Bronchial epithelial cell (primary cell): ENCODE measurements around the gene JADE2. TPM values are rescaled to one million over a fixed set of nuclear protein-coding genes. Genes with fewer than 3 reads are reported as not detected.

ENCODE experiments used
- DNase-seq: peaks from one replicate; pipeline ENCODE4 v3.0.0-alpha.2; 2010; ENCODE audit warnings: low read depth
- FAIRE-seq: peaks from 2 replicates; lab custom pipeline; 2011; peaks lifted over from hg19 to GRCh38; lab: Jason Lieb, UNC
- H3K27me3 ChIP-seq: 2 replicates; pipeline ENCODE4 v1.5.1; 2011; ENCODE audit warnings: low read length; ENCODE audit not compliant: control insufficient read depth, insufficient read depth
- H3K36me3 ChIP-seq: 2 replicates; pipeline ENCODE4 v1.5.1; 2011; ENCODE audit warnings: low read length; ENCODE audit not compliant: control insufficient read depth, insufficient read depth
- H3K4me3 ChIP-seq: 2 replicates; pipeline ENCODE4 v1.5.1; 2011; ENCODE audit warnings: mild to moderate bottlenecking, low read depth, low read length, control low read depth
- CTCF ChIP-seq: IDR thresholded peaks from 2 replicates; pipeline ENCODE4 v1.5.1; 2011; ENCODE audit warnings: mild to moderate bottlenecking, moderate library complexity, low read length, control low read depth, inconsistent platforms; ENCODE audit not compliant: insufficient read depth, severe bottlenecking
- total RNA-seq: library from RNA; depleted of rRNA; stranded (reverse); fragments of >200 nt; gene quantifications from 2 replicates; pipeline ENCODE4 v1.2.1, GENCODE V29; 2014

Gene JADE2
- total RNA-seq, 1 donor from 2014 or later: 17.1 TPM

- DNase-seq (no peak), FAIRE-seq (no peak)
- TF ChIP-seq CTCF: no peak
- Histone ChIP-seq H3K27me3 (no peaks in the 10 kb centered on the region), H3K36me3 (peaks cover 38% of the 10 kb centered on the region), H3K4me3 (no peak overlapping the region)
Measured at GRCh38 chr5:134576386-134577021, 51.0 kb downstream of the JADE2 start.

GRCh38 chr5:134577022-134577795 lies 51.7 kb downstream of the JADE2 start:
- H3K4me3 ChIP-seq: no peak overlapping the region
- FAIRE-seq (no peak), DNase-seq (peak; percentile 56)
- no peaks in the 10 kb centered on the region for H3K27me3 ChIP-seq
- no peak for TF ChIP-seq CTCF
- H3K36me3 ChIP-seq: peaks cover 32% of the 10 kb centered on the region

- Histone ChIP-seq H3K27me3 (no peaks in the 10 kb centered on the region), H3K4me3 (no peak overlapping the region), H3K36me3 (peaks cover 25% of the 10 kb centered on the region)
- FAIRE-seq: no peak
- peak; percentile 54 for DNase-seq
- TF ChIP-seq CTCF: peak; percentile 89
Measured at GRCh38 chr5:134577796-134578577, 52.5 kb downstream of the JADE2 start.

GRCh38 chr5:134578578-134579283 lies 53.3 kb downstream of the JADE2 start:
- DNase-seq (no peak), FAIRE-seq (no peak)
- no peak overlapping the region for H3K4me3 ChIP-seq
- TF ChIP-seq CTCF: no peak
- H3K27me3 ChIP-seq: no peaks in the 10 kb centered on the region
- H3K36me3 ChIP-seq: peaks cover 19% of the 10 kb centered on the region

- no peak overlapping the region for H3K4me3 ChIP-seq
- no peak for TF ChIP-seq CTCF
- no peak for DNase-seq
- no peaks in the 10 kb centered on the region for H3K27me3 ChIP-seq
- H3K36me3 ChIP-seq: peaks cover 15% of the 10 kb centered on the region
- FAIRE-seq: no peak
Measured at GRCh38 chr5:134579284-134579771, 53.9 kb downstream of the JADE2 start.
